ENCODE data around the gene TRAF6. TPM values are rescaled to one million over a fixed set of nuclear protein-coding genes. Genes with fewer than 3 reads are reported as not detected.

The TRAF6 gene
- total RNA-seq = 4.0 and 4.3 TPM in 2 replicates

GRCh38 chr11:36509694-36510593, at the start of gene TRAF6:
TSS of gene TRAF6 (minus strand) at chr11:36510272. CDS start at chr11:36501515, 8,757 bp downstream.

Other genes starting within 250 kb of the TRAF6 start
- gene COMMD9, start 220.8 kb downstream of the TRAF6 start, total RNA-seq = 56.8 and 63.1 TPM in 2 replicates
- gene PRR5L, start 214.0 kb downstream of the TRAF6 start, total RNA-seq = 3.5 and 9.6 TPM in 2 replicates
- 0.29 and 0.89 TPM in 2 replicates for gene RAG1, start 57.7 kb upstream of the TRAF6 start, total RNA-seq
- gene IFTAP, start 84.2 kb upstream of the TRAF6 start, total RNA-seq = 23.4 and 26.1 TPM in 2 replicates
- gene RAG2, start 88.0 kb upstream of the TRAF6 start, total RNA-seq = not detected in 2 replicates

Measured in myometrial cell (primary cell).